ENCODE measurements around the gene NSUN5. TPM values are rescaled to one million over a fixed set of nuclear protein-coding genes. Genes with fewer than 3 reads are reported as not detected.

Gene NSUN5
- total and polyA plus RNA-seq, 2 of the 8 experiments (the other 6 are each of a cell fraction or from before 2014, with no cell fraction given) = 56.2 to 89.0 TPM

GRCh38 chr7:73356159-73356558 is 47.5 kb upstream of the NSUN5 start:
- no peak for FAIRE-seq
- POLR2A ChIA-PET (ENCODE audit: partially characterized antibody) = no interaction called here

More at GRCh38 chr7:73356159-73356558, 47.5 kb upstream of the NSUN5 start:
- Histone ChIP-seq H4K20me1 (replicated peaks in 1 of 2; ENCODE audit: control insufficient read depth in 1 of 2, insufficient read depth in 2 of 2, low read length in 2 of 2) (no peaks in the 10 kb centered on the region), H3K27ac (ENCODE audit: low read depth, low read length) (no peak overlapping the region), H4K8ac (ENCODE audit: extremely low read depth, insufficient read depth, low read length) (no peak overlapping the region), H3K23me2 (ENCODE audit: low read depth, low read length) (no peaks in the 10 kb centered on the region), H2BK5ac (ENCODE audit: low read depth, low read length) (no peak overlapping the region), H2AK5ac (ENCODE audit: low read depth, low read length) (no peak overlapping the region), H3K4me2 (ENCODE audit: insufficient read depth in 1 of 2, low read depth in 2 of 2, low read length in 2 of 2) (no peak overlapping the region), H3K9me3 (ENCODE audit: insufficient read depth in 2 of 2, low read depth in 1 of 2, low read length in 1 of 2) (no peaks in the 10 kb centered on the region), H4K91ac (replicated peaks; ENCODE audit: insufficient read length, low read length) (no peak overlapping the region), H3K4ac (replicated peaks; ENCODE audit: insufficient read length, low read depth, low read length) (no peak overlapping the region), H3K23ac (ENCODE audit: insufficient read length) (no peak overlapping the region), H3K9ac (replicated peaks in 1 of 4; ENCODE audit: extremely low read depth in 1 of 4, low read depth in 3 of 4, low read length in 3 of 4) (no peak overlapping the region), H3K14ac (ENCODE audit: insufficient read length) (no peak overlapping the region), H3K4me3 (ENCODE audit: extremely low read depth in 1 of 4, insufficient read depth in 2 of 4, low read depth in 3 of 4, low read length in 4 of 4) (no peak overlapping the region), H3K36me3 (ENCODE audit: control insufficient read depth in 2 of 4, insufficient read depth in 4 of 4, low read length in 3 of 4) (no peaks in the 10 kb centered on the region), H2BK20ac (ENCODE audit: low read length) (no peak overlapping the region), H3K4me1 (replicated peaks in 1 of 4; ENCODE audit: control insufficient read depth in 3 of 4, insufficient read depth in 4 of 4, low read length in 3 of 4) (peaks cover 0 to 11% (median 0%) of the 10 kb centered on the region in 4 experiments; a peak in 2 of 7 replicates), H3K56ac (replicated peaks; ENCODE audit: insufficient read length, low read depth, low read length) (no peak overlapping the region), H3K18ac (ENCODE audit: extremely low read depth, low read length) (no peak overlapping the region), H2BK15ac (ENCODE audit: low read length) (no peak overlapping the region), H4K5ac (ENCODE audit: insufficient read length, low read depth, low read length) (no peak overlapping the region), H2BK120ac (replicated peaks; ENCODE audit: low read depth, low read length) (no peak overlapping the region), H3K27me3 (replicated peaks in 1 of 4; ENCODE audit: control insufficient read depth in 3 of 4, extremely low read depth in 1 of 4, insufficient read depth in 3 of 4, low read length in 3 of 4) (no peaks in the 10 kb centered on the region), H2AFZ (ENCODE audit: low read length) (no peak overlapping the region), H3K79me1 (ENCODE audit: low read depth, low read length) (no peaks in the 10 kb centered on the region), H3K79me2 (ENCODE audit: control insufficient read depth in 1 of 2, insufficient read depth in 2 of 2, low read length in 2 of 2) (no peaks in the 10 kb centered on the region), H2BK12ac (ENCODE audit: low read depth, low read length) (no peak overlapping the region)
- TF ChIP-seq ASH2L (IDR thresholded peaks at IDR 0.05; ENCODE audit: low read length) = no peak
- no peak for TF ChIP-seq BACH1 (IDR thresholded peaks at IDR 0.05; ENCODE audit: low read length)
- TF ChIP-seq TAF7 (optimal IDR thresholded peaks at IDR 0.05; ENCODE audit: borderline replicate concordance, low read depth, low read length) = no peak
- TF ChIP-seq RBBP5 (IDR thresholded peaks at IDR 0.05; ENCODE audit: borderline replicate concordance, low read depth, low read length) = no peak
- TF ChIP-seq USF2 (IDR thresholded peaks at IDR 0.05; ENCODE audit: low read length) = no peak
- TF ChIP-seq, protein P1, sequence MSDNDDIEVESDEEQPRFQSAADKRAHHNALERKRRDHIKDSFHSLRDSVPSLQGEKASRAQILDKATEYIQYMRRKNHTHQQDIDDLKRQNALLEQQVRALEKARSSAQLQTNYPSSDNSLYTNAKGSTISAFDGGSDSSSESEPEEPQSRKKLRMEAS (IDR thresholded peaks at IDR 0.05) = no peak
- no peak for TF ChIP-seq GTF2F1 (IDR thresholded peaks at IDR 0.05; ENCODE audit: borderline replicate concordance, low read depth, low read length)
- TF ChIP-seq POLR2A (IDR thresholded peaks at IDR 0.05; ENCODE audit: control extremely low read depth in 1 of 2, low read depth in 2 of 2, low read length in 2 of 2) = no peak
- CTCF ChIA-PET (ENCODE audit: partially characterized antibody) = interaction anchor here (1.2 kb wide), 1 partner anchor 14 kb away, joined by 5 read pairs; no protein-coding TSS in a partner anchor
- WGBS, 2 experiments (ENCODE audit: extremely low coverage in 1 of 2, insufficient coverage in 1 of 2, insufficient read length in 1 of 2, insufficient replicate concordance in 2 of 2, low coverage in 1 of 2, low lambda C conversion rate in 2 of 2, missing lambda C conversion rate in 1 of 2) = 86% methylated on average over 5 of the region's 5 CpGs; no CpG with 5 or more reads in 1 of the 2 experiments
- no peak for DNase-seq (ENCODE audit: low read depth in 1 of 2, low spot score in 2 of 2)
